Thyroid gland (tissue), 4 donors: ENCODE data around the gene SRRM3.

Experiments used
- POLR2A ChIP-seq, 2 donors: fragments of 450-650 bp; IDR thresholded peaks; one replicate each; pipeline ENCODE4 v1.6.1; 2017; ENCODE audit warnings: antibody characterized with exemption in 2 of 2, mild to moderate bottlenecking in 2 of 2, moderate library complexity in 1 of 2
- TF ChIP-seq, protein P1 (sequence below), 6 experiments: fragments of 200-600 bp in 3 of 6; fragments of 450-650 bp in 3 of 6; sonication (generic) in 3 of 6; IDR thresholded peaks; one replicate each; pipeline ENCODE4 v1.5.1; 2016 to 2019; ENCODE audit warnings: antibody characterized with exemption in 6 of 6, mild to moderate bottlenecking in 2 of 6, inconsistent platforms in 1 of 6, moderate library complexity in 1 of 6

DNA sequence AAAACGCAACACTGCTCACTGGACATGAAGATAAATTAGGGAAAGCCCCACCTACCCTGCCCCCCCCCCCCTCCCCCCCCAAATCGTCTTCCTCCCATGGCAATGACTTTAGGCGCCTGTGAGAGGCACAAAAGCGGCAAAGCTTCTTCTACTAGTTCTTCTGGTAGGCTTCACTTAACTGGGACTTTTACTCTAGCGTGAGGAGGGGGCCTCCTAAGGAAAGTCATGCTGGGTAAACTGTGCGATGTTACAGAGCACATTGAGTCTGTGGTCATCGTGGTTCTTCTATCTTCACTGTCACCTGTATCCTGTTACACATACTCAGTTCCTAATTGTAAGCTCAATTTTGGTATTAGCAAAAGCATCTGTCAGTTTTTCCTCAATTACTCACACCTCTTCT lies 125.9 kb downstream of the SRRM3 start:
- TF ChIP-seq, protein P1, sequence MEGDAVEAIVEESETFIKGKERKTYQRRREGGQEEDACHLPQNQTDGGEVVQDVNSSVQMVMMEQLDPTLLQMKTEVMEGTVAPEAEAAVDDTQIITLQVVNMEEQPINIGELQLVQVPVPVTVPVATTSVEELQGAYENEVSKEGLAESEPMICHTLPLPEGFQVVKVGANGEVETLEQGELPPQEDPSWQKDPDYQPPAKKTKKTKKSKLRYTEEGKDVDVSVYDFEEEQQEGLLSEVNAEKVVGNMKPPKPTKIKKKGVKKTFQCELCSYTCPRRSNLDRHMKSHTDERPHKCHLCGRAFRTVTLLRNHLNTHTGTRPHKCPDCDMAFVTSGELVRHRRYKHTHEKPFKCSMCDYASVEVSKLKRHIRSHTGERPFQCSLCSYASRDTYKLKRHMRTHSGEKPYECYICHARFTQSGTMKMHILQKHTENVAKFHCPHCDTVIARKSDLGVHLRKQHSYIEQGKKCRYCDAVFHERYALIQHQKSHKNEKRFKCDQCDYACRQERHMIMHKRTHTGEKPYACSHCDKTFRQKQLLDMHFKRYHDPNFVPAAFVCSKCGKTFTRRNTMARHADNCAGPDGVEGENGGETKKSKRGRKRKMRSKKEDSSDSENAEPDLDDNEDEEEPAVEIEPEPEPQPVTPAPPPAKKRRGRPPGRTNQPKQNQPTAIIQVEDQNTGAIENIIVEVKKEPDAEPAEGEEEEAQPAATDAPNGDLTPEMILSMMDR (IDR thresholded peaks at IDR 0.05), result no peak
- TF ChIP-seq POLR2A (IDR thresholded peaks at IDR 0.05), result no peak
